NCI-H2227 (cell line): ENCODE measurements around the gene P2RX6.
"Not testable (repeated sequence)": the region's sequence is repeated elsewhere in the genome, so short reads cannot be mapped to it uniquely, and the experiment has no call there.

ENCODE experiments used
- DNase-seq: peaks from one replicate; lab custom pipeline; 2025; ENCODE audit not compliant: unreplicated experiment; lab: John Stamatoyannopoulos, UW

P2RX6 gene

DNA sequence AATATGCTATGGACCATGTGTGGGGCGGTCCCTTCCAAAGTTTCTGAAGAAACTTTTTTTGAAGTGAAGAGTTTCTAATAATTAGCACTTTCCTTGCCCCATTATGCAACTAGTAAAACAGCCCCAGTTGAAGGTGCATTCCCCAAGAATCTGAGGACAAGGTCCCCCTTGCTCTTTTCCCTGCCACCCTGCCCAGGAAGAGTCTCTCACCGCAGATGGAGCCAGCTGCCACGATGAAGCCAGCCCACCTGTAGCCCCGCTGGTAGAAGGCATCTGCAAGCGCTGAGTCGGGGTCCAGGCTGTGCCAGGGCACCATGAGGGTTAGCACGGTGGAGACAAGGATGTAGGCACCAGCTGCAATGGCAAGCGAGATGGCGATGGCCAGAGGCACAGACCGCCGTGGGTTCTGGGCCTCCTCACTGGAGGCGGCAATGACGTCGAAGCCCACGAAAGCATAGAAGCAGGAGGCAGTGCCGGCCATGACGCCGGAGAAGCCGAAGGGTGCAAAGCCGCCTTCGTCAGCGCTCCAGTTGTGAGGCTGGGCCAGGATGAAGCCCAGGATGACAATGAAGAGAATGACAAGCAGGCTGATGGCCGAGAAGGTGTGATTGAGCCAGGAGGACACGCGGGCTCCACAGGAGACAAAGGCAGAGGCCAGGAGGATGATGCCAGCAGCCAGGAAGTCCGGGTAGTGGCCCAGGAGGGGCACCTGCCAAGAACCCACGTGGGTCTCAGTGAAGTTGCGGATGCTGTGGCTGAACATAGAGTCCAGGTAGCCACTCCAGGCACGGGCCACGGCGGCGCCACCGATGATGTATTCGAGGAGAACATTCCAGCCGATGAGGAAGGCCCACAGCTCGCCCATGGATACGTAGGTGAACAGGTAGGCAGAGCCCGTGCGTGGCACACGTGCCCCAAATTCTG is 15.9 kb downstream of the P2RX6 start:
- no peak for DNase-seq

DNA sequence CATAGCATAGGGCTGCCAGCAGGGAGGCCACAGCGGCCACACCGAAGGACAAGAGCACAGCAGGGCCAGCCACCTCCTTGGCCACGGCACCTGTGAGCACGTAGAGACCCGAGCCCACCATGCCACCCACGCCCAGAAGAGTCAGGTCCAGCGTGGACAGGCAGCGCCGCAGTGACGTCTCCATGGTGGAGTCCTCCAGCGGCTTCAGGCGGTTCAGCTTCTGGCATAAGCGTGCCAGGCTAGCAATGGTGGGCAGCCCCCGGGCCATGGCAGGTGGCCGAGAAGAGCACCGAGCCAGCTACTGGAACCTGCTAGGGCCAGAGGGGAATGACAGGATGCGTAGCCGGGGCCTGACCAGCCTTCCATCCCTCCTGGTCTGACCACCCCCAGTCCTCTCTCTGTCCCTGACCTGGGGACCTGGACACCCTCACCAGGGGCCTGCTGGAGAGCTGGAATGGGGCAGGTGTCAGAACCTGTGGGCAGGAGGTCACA is 16.6 kb downstream of the P2RX6 start:
- no peak for DNase-seq

DNA sequence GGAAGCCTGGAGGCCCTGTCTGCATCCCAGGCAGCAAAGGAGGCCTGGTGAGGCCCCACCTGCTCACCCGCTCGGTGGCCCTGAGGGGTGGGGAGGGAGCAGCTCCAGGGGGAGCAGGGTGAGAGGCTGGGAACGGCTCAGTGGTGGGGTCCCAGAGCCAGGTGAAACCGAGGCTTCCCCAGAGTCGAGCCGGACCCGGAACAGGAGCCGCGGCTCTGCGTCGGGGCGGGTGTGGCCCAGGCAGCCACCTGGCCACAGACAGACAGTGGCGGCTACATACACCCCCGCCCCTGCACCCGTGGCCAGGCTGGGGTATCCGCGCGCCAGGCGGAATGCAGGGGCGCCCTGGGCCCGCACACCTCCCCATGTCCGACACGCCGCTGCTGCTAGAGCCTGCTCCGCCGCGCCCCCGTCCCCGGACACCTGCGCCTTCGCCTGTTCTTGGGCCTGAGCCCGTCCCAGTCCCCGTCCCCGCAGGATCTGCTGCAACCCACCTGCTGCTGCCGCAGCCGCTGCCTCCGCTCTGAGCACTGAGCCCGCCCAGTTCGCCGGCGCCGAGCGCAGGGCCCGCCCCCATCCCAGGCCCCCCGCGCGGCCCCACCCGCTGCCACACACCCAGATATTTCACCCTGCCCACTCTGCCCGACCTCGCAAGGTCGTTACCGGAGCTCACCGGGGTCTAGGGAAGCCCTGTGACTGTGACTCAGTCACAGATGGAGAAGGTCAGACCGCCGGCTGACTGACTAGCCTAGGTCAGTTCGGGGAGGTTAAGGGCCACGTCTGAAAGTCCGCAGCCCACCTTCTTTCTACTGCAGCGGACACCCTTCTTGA is 17.3 kb downstream of the P2RX6 start, which contains the start of gene SLC7A4:
TSS of gene SLC7A4 (minus strand) at position 525 of the 831 bp plus-strand sequence. CDS start 749 bp downstream, outside the sequence.
- DNase-seq = peak; percentile 59

DNA sequence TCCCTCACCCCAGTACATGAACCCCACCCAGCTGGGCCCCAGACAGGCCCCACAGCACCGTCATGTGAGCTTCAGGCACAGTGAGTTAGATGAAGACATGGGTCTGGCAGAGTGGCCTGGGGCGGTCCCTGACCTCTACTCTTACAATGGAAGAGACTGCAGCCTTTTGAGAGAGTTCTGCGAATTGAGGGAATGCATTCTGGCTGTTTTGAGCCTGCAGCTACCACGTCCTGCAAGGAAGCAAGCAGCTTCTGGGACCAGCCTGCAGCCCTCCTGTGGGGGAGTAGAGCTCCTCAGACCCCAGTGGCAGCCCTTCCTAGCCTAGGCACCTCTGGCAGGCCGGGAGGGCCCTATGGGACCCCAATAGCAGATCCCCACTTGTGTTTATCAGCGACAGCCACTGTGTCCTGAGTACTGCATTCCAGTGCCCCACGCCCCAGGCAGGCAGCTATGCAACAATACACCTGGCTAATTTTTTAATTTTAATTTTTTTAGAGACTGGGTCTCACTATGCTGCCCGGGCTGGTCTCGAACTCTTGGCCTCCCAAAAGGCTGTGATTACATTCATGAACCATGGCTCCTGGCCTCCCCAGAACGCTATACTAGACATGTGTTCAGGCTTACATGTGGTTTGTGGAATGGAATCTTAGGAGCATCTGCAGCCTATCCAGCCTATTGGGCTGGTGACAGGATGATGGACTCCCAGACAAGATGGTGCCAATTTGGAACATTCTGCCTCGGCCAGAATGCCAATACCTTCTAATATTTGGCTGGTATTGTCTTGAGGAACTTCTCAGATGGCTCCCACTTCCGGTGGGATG is 18.1 kb downstream of the P2RX6 start:
- DNase-seq = no peak

DNA sequence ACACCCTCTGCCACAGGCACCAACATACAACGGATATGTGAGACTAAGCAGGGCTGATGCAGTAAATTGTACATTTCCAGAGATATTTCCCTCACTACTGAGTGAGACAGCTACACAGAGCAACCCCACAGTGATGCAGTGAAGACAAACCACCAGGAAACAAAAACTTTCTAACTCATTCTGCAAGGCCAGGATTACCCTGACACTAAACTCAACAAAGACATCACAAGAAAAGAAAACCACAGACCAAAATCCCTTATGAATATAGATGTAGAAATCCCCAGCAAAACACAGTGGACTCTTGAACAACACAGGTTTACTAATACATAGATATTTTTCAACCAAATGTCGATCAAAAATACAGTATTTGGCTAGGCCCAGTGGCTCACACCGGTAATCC is 18.9 kb downstream of the P2RX6 start:
- DNase-seq = no peak

DNA sequence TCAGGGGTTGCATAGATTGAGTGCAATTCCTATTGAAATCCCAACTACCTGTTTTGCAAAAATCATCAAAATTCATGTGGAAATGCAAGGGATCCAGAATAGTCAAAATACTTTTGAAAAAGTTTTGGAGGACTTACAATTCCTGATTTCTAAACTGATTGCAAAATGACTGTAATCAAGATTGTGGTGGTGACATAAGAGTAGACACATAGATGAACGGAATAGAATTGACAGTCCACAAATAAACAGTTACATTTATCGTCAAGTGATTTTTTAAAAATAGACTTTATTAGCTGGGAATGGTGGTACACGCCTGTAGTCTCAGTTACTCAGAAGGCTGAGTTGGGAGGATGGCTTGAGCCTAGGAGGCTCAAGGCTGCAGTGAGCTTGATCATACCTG is 20.0 kb downstream of the P2RX6 start:
- DNase-seq = no peak

DNA sequence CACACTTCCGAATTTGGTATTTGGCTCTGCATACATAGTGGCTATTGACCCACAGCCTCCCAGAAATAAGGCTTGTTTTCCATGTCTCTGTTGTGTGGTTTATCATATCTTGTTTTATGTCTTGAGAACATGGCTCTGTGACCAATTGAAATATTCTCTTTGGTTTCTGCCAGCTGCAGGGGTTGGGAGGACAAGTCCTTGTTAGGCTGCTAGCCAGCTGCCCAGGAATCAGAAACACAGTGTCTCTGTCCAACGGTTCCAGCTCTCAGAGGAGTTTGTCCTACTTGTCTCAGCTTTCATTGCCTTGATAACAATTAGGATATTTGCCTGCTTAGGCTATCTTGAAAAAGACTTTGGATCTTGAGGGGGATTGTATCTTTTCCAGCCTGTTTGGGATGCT is 23.4 kb downstream of the P2RX6 start:
- DNase-seq = no peak

DNA sequence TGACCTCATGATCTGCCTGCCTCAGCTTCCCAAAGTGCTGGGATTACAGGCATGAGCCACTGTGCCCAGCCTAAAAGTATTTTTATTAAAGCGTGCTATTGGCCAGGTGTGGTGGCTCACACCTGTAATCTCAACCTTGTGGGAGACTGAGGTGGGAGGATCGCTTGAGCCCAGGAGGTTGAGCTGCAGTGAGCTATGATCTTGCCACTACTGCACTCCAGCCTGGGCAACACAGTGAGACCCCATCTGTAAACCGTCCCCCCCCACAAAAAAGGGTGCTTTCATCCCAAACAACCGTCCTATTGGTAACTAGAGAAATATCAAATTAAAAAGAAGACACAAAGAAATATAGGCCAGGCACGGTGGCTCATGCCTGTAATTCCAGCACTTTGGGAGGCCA is 24.2 kb downstream of the P2RX6 start:
- DNase-seq = not testable (repeated sequence)

DNA sequence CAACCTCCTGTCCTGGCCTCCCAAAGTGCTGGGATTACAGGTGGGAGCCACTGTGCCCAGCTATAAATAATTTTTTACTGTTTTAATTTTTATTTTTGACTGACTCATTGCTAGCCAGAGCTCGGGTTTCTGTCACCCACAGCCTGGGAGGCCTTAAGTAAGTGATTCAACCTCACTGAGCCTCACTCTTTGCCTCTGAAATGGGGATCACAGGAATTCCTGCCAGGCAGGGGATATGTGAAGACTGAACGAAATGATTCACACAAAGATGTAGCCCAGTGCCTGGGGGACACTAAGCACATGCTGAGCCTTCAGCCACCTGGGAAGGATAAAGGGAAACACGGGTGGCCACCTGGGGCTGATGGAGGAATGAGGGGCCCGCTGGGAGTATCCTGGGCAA is 27.0 kb downstream of the P2RX6 start:
- no peak for DNase-seq

DNA sequence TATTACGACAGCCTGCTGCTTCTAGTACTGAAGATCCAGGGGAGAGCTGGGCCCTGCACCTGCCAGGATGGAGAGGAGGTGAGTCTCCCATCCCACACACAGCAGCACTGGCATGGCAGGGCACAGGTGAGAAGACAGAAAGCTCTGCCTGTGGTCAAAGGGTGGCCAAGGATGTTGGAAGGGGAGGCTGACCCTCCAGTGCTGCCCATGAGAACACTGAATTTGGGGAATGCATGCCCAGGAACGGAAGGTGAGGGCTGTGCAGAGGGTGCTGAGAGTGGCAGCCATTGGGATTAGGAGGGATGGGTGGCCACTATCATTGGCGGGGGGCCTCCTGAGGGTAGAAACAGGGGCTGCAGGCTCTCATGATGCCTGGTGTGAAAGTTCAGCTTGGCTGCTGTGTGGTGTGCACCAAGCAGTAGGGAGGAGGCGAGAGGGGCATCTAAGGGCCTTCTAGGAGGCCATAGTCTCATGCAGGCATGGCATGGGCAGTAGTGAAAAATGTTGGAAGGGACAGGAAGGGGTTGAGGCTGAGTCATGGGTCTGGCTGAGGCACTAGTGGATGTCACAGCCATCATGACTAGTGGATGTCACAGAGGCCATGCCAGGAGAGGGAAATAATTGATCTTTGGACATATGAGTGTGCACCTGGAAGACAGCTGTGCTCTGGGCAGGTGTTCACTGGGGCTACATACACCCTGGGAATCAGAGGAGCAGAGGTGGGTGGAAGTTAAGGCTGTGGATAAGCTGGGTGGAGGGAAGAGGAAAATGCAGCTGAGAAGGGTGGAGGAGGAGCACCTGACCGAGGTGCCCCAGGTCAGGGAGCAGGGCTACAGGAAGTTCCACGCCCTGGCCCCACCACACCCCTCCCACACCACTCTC is 28.3 kb downstream of the P2RX6 start:
- DNase-seq = no peak

DNA sequence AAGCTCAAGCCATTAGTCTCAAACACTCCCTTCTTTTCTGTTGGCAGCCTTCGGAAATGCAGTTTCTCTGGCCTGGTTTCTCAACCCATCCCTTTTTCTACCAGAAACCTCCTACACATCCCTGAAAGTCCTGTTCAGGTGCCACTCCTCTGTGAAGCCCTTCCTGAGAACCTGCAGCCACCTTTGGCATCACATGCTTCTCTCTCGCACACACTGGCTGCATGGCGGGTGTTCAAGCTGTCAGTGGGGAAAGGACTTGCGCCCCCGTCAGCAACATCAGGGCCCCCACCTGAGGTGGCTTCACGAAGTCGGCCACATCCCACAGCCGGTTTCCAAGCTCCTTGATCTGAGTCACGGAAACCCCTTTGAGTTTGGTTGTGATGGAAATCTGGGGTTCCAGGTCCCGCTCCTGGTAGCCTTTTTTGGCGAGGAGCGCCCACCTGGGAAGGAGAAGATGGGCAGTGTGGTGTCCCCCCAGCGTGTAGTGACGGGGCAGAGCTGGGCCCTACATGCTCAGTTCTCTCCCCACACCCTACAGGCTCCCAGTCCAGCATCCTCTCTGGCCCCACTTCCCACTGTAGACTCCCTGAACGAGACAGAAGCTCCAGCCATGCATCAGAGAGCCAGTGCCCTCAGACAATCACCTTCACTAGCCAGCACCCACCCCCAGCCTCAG is 29.0 kb downstream of the P2RX6 start:
- DNase-seq = no peak

DNA sequence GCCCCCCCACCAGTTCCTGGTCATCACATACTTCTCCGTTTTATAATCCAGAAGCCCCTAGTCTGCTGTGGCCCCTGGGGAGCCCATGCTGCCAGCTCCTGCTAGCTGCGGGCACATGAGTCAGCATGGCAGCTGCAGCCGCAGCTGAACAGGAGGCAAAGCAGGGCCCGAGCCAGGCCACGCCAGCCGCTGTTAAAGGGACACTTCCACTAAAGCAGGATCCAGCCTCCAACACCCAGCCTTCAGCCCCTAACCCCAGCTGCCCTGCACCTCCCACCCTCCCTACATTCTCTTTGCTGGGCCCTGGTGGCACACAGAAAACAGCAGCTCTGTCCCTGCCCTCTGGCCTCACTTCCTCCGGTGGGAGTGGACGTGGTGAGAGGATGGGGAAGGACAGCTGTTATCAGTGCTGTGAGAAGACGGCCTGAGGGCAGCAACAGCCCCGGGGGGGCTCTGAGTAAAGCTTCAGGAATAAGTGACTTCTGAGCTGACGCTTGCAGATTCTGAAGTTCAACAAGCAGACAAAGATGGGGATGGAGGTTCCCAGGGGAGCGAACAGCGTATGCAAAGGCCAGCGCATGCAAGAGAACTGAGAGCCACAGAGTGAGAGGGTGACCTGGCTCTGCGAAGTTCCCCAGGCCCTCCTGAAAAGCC is 30.1 kb downstream of the P2RX6 start:
- DNase-seq = peak; percentile 56

DNA sequence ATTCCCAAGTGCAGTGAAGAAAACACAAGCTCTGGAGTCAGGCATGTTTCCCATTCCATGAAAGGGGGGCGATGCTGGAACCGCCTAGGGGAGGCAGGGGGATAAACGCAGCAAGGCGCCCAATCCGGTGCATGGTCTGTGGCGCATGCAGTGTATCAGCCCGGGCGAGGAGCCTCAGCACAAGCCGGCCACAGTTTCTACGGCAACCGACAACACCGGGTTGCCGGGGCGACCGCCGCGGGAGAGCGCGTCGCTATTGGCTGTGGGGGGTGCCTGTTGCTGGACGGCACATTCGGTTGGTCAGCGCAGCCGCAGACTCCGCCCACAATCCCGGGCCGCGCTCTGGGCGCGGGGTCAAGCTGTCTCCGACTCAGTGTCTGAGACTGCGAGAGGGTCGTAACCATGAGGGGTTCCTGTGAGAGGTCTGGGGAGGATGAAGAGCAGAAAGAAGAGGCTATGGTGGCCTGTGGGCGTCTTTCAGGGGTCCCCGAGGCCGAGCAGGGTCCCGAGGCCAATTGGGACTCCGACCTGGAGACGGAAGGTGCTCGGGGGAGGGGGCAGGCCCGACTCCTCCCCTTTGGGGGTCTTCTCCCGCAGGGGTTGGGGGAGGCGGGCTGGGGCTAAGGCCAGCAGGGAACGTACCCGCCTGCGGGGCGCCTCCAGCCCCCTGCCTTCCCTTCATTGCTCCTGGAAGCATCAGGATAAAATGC is 30.8 kb downstream of the P2RX6 start, which contains the start of gene LRRC74B:
TSS of gene LRRC74B (plus strand) at position 362 of the 710 bp plus-strand sequence. CDS start at position 403, 41 bp downstream.
- peak; percentile 97 for DNase-seq

DNA sequence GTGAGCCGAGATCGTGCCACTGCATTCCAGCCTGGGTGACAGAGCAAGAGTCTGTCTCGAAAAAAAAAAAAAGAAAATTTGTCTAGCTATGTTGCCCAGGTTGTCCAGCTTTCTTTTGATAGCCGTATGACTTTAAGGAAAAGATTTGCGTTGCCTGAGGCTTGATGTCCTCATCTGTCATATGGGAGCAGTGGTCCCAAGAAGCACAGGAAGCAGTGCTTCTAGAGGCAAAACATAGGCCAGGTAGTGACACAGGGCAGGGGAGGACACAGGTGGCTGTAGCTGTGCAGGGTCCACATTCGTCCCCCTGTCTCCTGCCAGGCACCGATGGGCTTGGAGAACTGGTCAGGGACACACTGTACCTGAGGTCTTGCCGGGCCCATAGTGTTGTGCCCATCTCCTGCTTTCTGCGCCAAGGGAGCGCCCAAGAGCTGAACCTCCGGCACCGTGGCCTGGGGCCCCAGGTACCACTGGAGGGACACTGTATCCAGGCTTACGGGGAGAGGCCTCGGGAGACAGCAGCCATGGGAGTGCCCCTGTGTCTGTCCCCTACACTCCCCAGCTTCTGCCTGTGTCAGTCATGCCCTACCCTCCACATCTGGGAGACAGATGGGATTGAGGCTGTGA is 32.2 kb downstream of the P2RX6 start:
- DNase-seq = no peak

DNA sequence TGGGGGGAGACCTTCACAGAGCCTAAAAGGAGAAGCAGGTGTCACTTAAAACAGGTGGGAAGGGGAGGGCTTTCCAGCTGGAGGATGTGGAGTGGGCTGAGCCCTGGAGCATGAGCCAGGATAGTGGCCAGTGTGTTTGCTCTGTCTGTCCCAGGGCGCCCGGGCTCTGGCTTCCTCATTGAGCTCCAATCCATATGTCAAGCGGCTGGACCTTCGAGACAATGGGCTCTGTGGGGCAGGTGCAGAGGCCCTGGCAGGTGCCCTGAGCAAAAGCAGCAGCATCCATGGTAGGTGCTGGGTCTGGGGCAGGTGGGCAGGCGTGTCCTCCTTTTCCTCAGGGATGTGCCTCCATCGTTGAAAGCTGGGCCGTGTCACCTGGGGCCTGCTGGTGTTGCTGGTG is 32.8 kb downstream of the P2RX6 start:
- no peak for DNase-seq

DNA sequence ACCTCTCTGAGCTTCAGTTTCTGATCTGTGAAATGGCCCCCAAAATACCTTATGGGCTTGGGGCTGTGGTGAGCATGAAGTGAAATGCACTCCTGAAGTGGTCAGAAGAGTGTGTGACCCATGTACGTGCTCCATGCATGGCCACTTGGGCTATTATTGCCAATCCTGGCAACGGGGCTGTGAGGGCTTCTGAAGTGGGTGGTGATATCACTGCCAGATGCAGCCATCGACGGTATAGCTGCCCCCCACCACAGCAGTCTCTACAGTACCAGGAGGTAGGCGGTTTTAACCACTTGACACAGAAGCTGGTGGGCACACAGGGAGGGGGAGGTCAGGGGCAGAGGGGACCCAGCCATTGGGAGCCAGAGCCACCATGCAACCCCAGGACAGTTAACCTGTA is 33.5 kb downstream of the P2RX6 start:
- DNase-seq = not testable (repeated sequence)

DNA sequence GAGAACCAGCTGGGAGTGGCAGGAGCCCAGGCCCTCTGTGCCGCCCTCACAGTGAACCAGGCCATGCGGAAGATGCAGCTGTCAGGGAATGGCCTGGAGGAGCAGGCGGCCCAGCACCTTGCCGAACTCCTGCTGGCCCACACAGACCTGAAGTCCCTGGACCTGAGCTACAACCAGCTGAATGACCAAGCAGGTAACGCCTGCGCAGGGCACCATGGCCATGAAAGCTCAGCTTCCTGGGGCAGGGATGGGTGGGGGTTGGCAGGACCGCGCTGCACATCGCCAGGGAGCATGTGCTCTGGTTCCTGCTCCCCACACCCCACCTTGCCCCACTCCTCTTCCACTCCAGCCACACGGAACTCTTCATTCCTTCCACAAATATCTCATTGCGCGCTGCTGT is 34.0 kb downstream of the P2RX6 start:
- DNase-seq = not testable (repeated sequence)
